ENCODE measurements around the gene KCNT1.
"Not testable (repeated sequence)": the region's sequence is repeated elsewhere in the genome, so short reads cannot be mapped to it uniquely, and the experiment has no call there.

The KCNT1 gene

GRCh38 chr9:135701959-135702721, at the start of gene KCNT1:
Gene KCNT1, plus strand, starts transcription at chr9:135702185. Its CDS starts 74 bp downstream, at chr9:135702259.
- in situ Hi-C loops (cut with HindIII; ENCODE audit: low sequenced_read_pairs) = no loop called here

DNA sequence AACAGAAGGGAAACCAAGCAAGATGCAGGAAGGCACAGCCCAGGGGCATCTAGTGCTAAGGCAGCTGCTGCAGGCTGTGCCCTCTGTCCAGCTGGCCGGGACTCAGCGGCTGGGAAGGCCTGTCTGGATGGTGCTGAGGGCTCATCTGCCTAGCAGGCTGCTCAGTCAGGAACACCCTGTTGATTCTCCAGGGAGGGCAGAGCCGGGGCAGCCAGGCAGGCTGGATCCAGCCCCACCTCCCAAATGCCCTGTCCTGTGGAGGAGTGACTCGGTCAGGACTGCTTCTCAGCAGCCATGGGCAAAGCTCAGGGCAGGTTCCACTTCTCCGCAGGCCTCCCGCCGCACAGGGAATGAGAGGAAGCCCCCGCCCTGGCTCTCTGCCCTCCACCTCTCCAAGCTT, 46.7 kb upstream of the KCNT1 start:
- in situ Hi-C loops (cut with HindIII; ENCODE audit: low sequenced_read_pairs) = no loop called here

- in situ Hi-C loops (cut with HindIII; ENCODE audit: low sequenced_read_pairs) = no loop called here
Observed at GRCh38 chr9:135657416-135657815, 44.6 kb upstream of the KCNT1 start.

- in situ Hi-C loops (cut with HindIII; ENCODE audit: low sequenced_read_pairs) = no loop called here
Observed at GRCh38 chr9:135659252-135659651, 42.7 kb upstream of the KCNT1 start.

GRCh38 chr9:135660407-135660806, 41.6 kb upstream of the KCNT1 start:
- in situ Hi-C loops (cut with HindIII; ENCODE audit: low sequenced_read_pairs) = no loop called here

DNA sequence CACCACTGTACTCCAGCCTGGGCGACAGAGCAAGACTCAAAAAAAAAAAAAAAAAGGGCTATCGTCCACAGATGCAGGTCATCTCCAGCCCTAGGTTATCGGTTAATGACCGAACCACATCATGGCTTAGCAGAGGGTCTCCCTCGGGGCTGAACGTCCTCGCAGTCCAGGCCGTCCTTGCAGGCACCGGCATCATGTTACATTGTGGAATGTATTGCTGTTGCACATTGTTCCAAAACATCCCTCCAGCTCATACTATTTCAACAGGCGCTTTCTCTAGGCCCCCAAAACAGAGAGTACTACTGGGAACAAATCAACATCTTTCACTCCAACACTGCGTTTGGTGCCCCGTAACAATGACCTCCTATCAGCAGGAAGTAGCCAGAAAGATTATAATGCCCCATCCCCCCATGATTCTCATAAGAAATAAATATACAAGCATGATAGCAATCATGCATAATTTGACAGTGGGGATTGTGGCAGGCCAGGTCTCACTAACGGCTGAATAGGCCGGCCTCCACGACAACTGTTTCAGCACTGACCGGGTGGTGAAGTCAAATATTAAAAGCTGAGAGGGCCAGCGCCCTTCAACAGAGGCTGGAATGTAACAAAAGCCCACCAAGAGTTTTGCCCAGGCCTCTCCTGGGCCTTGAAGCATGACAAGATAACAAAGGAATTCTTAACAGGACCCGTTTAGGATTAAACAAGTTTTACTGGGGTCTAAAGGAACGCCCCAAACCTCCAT, 40.0 kb upstream of the KCNT1 start:
- in situ Hi-C loops (cut with HindIII; ENCODE audit: low sequenced_read_pairs) = no loop called here

GRCh38 chr9:135662758-135663450, 39.1 kb upstream of the KCNT1 start, which contains the start of gene LCN9:
Gene LCN9, plus strand, starts transcription at chr9:135663309. Its CDS starts 13 bp downstream, at chr9:135663322.
- in situ Hi-C loops (cut with HindIII; ENCODE audit: low sequenced_read_pairs) = no loop called here

DNA sequence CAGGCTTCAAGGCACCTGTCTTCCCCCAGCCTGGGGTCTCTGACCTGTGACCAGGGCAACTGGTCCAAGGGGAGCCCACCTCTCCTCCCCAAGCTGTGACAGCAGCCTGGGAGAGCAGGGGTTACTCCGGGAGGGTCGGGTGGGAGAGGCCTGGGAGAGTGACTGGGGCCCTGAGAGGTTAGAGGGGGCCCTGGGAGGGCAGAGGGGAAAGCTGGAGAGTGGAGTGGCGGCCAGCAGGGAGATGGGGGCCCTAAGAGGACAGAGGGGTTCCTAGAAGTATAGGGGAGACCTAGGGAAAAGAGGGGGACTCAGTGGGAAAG, 38.6 kb upstream of the KCNT1 start:
- in situ Hi-C loops (cut with HindIII; ENCODE audit: low sequenced_read_pairs) = no loop called here

DNA sequence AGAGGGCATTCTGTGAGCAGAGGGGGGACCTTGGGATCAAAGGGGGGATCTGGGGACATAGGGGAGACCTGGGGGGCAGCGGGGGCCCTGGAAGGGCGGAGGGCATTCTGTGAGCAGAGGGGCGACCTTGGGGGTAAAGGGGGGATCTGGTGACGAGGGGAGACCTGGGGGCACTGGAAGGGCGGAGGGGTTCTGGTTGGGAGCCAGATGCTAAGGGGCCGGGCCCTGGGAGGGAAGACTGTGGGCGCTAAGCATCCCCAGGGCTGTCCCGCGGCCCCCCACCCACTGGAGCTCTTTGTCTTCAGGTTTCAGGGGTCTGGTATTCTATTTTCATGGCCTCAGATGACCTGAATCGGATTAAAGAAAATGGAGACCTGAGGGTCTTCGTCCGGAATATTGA, 38.1 kb upstream of the KCNT1 start:
- in situ Hi-C loops (cut with HindIII; ENCODE audit: low sequenced_read_pairs) = no loop called here

DNA sequence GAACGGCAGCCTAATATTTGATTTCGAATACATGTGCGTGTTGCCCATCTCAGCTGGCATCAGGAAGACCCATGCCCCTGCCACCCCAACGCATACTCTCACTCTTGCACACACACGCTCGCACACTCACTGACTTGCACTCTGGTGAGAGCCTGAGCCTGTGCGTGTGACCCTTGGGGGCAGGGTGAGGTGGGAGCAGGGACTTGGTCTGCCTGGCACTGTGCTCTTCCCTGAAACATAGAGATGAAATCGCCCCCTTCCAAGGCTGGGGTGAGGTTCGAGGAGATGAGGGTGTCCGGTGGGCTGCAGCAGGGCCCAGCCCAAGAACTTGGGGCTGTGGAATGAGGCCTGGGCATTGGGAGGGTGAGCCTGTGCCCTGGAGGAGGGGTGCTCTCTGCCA, 37.7 kb upstream of the KCNT1 start:
- in situ Hi-C loops (cut with HindIII; ENCODE audit: low sequenced_read_pairs) = no loop called here

DNA sequence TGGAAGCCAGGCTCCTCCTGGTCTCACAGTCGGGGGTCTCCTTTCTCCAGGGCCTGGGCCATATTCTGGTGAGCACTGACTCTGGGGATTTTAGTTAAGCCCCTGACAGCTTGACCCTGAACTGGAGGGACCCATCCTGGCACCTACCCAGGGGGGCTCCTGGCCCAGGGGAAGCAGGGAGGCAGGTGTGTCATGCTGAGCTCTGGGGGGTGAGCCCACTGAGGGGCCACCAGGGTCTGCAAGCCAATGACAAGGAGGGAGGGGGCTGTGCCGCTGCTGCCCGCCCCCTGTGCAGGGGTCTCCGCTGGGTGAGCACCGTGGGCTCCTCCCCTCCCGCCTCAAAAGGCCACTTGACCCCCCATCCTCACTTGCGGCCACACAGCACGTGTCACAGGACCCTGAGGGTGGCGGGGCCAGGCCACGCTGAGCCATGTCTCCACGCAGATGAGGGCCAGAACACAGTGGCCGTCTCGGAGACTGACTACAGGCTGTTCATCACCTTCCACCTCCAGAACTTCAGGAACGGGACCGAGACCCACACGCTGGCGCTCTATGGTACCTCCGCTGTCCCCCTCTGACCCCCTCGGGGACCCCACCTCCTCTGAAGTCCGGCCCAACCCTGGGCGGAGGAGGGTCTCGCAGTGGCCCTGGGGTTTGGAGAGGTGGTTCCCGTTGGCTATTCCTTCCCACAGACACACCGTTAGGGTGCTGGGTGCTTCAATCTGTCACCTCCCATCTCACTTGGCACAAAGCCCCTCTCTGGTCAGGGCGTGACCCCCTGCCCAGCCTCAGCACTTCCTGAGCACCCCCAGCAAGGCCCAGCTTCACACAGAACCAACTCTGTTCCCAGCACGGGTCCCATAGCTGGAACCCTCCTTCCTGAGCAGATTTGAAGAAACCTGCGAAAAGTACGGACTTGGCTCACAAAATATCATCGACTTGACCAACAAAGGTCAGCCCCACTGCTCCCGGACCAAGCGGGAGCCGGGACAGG, 36.9 kb upstream of the KCNT1 start:
- in situ Hi-C loops (cut with HindIII; ENCODE audit: low sequenced_read_pairs) = no loop called here

DNA sequence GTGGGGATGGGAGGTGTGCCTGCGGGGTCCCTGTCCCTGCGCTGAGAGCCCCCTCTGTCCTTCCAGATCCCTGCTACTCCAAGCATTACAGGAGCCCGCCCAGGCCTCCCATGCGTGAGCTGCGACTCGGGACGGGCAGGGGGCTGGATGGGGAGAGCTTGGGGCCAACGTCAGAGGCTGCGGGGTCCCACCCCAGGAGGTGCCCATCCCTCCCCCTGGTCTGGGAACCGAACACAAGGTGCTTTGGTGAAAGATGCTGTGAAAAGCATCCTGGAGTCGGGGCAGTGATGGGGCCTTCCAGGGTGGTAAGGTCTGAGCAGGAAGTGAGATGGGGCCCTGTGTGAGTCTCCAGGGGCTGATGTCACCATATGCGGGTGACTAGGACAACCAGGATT, 36.2 kb upstream of the KCNT1 start:
- in situ Hi-C loops (cut with HindIII; ENCODE audit: low sequenced_read_pairs) = no loop called here

GRCh38 chr9:135666534-135667462, 35.2 kb upstream of the KCNT1 start:
- in situ Hi-C loops (cut with HindIII; ENCODE audit: low sequenced_read_pairs) = no loop called here

GRCh38 chr9:135667463-135668001, 34.5 kb upstream of the KCNT1 start:
- in situ Hi-C loops (cut with HindIII; ENCODE audit: low sequenced_read_pairs) = no loop called here

DNA sequence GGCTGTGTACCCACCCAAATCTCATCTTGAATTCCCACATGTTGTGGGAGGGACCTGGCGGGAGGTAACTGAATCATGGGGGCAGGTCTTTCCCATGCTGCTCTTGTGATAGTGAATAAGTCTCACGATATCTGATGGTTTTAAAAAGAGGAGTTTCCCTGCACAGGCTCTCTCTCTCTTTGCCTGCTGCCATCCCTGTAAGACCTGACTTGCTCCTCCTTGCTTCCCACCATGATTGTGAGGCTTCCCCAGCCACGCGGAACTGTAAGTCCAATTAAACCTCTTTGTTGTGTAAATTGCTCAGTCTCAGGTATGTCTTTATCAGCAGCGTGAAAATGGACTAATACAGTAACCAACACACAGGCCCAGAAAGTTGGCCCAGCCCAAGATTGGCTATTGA, 33.0 kb upstream of the KCNT1 start:
- in situ Hi-C loops (cut with HindIII; ENCODE audit: low sequenced_read_pairs) = not testable (repeated sequence)

GRCh38 chr9:135669616-135670285, 32.2 kb upstream of the KCNT1 start:
- in situ Hi-C loops (cut with HindIII; ENCODE audit: low sequenced_read_pairs) = no loop called here

- in situ Hi-C loops (cut with HindIII; ENCODE audit: low sequenced_read_pairs) = no loop called here
Observed at GRCh38 chr9:135670721-135671590, 31.0 kb upstream of the KCNT1 start.

- in situ Hi-C loops (cut with HindIII; ENCODE audit: low sequenced_read_pairs) = no loop called here
Observed at GRCh38 chr9:135671591-135672041, 30.4 kb upstream of the KCNT1 start.
